ENCODE results near the gene NAV2. TPM values are rescaled to one million over a fixed set of nuclear protein-coding genes. Genes with fewer than 3 reads are reported as not detected.

The NAV2 gene
- total RNA-seq, 1 donor from 2014 or later: 31.4 TPM

DNA sequence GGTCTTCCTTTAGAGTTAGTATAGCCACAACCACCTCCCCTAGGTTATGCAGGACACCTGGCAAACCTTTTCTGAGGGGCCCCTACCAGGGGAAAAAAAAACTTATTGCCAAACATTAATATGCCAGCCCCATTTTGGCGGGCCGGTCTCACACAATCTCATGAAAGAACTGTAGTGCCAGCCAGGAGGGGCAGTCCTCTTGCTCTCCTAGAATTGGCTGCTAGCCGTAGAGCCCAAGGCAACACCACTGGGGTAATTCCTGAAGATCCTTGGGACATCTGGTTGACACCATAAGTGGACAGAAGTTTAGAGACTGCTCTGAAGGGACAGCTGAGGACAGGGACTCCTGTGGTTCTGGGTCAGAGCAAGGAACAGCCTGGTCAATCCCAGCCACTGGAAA lies 24.2 kb downstream of the NAV2 start:
- no peaks in the 10 kb centered on the region for H3K27me3 Mint-ChIP-seq (ENCODE audit: unreplicated experiment)
- DNase-seq (ENCODE audit: extremely low spot score, unreplicated experiment): no peak
- no peaks in the 10 kb centered on the region for H3K9me3 Mint-ChIP-seq (ENCODE audit: unreplicated experiment)
- TF ChIP-seq, protein P1, sequence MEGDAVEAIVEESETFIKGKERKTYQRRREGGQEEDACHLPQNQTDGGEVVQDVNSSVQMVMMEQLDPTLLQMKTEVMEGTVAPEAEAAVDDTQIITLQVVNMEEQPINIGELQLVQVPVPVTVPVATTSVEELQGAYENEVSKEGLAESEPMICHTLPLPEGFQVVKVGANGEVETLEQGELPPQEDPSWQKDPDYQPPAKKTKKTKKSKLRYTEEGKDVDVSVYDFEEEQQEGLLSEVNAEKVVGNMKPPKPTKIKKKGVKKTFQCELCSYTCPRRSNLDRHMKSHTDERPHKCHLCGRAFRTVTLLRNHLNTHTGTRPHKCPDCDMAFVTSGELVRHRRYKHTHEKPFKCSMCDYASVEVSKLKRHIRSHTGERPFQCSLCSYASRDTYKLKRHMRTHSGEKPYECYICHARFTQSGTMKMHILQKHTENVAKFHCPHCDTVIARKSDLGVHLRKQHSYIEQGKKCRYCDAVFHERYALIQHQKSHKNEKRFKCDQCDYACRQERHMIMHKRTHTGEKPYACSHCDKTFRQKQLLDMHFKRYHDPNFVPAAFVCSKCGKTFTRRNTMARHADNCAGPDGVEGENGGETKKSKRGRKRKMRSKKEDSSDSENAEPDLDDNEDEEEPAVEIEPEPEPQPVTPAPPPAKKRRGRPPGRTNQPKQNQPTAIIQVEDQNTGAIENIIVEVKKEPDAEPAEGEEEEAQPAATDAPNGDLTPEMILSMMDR (IDR thresholded peaks at IDR 0.05): no peak
- no peaks in the 10 kb centered on the region for H3K36me3 Mint-ChIP-seq (ENCODE audit: unreplicated experiment)
- no peak overlapping the region for H3K27ac Mint-ChIP-seq (ENCODE audit: unreplicated experiment)
- no peak overlapping the region for H3K4me3 Mint-ChIP-seq (ENCODE audit: unreplicated experiment)
- H3K4me1 Mint-ChIP-seq (ENCODE audit: unreplicated experiment): peaks cover 25% of the 10 kb centered on the region

DNA sequence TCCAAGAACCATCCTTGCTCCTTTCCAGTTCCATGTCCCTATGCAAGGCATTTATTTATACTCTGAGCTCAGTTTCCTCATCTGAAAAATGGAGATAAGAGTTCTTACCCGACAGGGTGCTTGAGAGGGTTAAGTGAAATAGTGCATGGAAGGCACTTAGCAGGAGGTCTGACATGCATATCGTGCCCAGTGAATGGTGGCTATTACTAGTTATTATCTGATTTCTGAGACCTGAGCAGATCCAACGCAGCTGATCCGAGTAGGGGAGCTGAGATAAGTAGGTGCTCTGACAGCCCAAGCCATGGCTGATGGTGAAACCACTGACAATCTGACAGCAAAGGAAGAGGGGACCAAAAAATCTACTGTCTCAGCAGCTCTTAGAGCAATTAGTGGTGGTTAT lies 24.9 kb downstream of the NAV2 start:
- Mint-ChIP-seq H3K4me3 (ENCODE audit: unreplicated experiment) (no peak overlapping the region), H3K9me3 (ENCODE audit: unreplicated experiment) (no peaks in the 10 kb centered on the region), H3K27me3 (ENCODE audit: unreplicated experiment) (no peaks in the 10 kb centered on the region), H3K36me3 (ENCODE audit: unreplicated experiment) (no peaks in the 10 kb centered on the region), H3K27ac (ENCODE audit: unreplicated experiment) (no peak overlapping the region), H3K4me1 (ENCODE audit: unreplicated experiment) (peaks cover 25% of the 10 kb centered on the region)
- TF ChIP-seq, protein P1 (IDR thresholded peaks at IDR 0.05): no peak
- DNase-seq (ENCODE audit: extremely low spot score, unreplicated experiment): no peak

DNA sequence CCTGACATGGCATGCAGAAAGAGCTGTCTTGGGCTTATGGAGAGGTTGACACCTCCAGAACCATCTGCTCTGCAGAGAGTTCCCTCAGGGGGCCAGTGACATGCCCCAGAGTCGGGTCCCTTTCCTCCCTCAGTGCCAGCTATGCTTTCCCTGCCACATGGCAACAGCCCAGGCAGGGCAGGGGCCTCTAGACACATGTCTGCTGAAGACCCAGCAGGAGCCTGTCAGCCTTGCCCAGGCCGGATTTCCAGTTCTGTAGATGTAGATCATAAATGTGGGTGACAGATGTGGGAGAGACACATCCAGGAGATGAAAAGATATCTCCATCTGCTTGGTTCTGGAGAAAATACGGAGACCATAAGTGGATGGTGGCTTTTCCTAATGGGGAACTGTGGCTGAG lies 25.5 kb downstream of the NAV2 start:
- Mint-ChIP-seq H3K4me1 (ENCODE audit: unreplicated experiment) (peaks cover 25% of the 10 kb centered on the region), H3K4me3 (ENCODE audit: unreplicated experiment) (no peak overlapping the region), H3K27ac (ENCODE audit: unreplicated experiment) (no peak overlapping the region), H3K36me3 (ENCODE audit: unreplicated experiment) (no peaks in the 10 kb centered on the region), H3K27me3 (ENCODE audit: unreplicated experiment) (no peaks in the 10 kb centered on the region), H3K9me3 (ENCODE audit: unreplicated experiment) (no peaks in the 10 kb centered on the region)
- TF ChIP-seq, protein P1 (IDR thresholded peaks at IDR 0.05): no peak
- DNase-seq (ENCODE audit: extremely low spot score, unreplicated experiment): no peak

DNA sequence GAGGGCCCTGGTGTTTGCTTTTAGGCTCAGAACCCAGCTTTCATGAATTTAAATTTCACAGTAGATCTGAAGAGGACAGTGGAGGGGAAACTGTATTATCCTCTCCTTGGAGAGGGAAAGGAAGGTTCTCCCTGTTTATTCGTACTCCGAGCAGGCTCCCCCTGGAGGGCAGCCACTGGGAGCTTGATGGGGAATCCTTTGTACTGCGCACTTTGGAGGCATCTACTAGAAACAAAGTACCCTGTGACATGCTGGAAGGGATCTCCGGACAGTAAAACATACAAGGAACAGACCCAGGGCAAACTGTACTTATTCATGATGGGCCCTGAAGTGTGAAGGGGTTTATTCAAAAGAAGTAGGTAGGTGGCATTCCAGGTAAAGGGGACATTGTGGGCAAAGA lies 27.2 kb downstream of the NAV2 start:
- TF ChIP-seq, protein P1 (IDR thresholded peaks at IDR 0.05): peak; percentile 46
- Mint-ChIP-seq H3K36me3 (ENCODE audit: unreplicated experiment) (no peaks in the 10 kb centered on the region), H3K4me1 (ENCODE audit: unreplicated experiment) (peaks cover 25% of the 10 kb centered on the region), H3K27me3 (ENCODE audit: unreplicated experiment) (no peaks in the 10 kb centered on the region), H3K27ac (ENCODE audit: unreplicated experiment) (peak overlapping the region; percentile 6), H3K4me3 (ENCODE audit: unreplicated experiment) (no peak overlapping the region), H3K9me3 (ENCODE audit: unreplicated experiment) (no peaks in the 10 kb centered on the region)
- no peak for DNase-seq (ENCODE audit: extremely low spot score, unreplicated experiment)

DNA sequence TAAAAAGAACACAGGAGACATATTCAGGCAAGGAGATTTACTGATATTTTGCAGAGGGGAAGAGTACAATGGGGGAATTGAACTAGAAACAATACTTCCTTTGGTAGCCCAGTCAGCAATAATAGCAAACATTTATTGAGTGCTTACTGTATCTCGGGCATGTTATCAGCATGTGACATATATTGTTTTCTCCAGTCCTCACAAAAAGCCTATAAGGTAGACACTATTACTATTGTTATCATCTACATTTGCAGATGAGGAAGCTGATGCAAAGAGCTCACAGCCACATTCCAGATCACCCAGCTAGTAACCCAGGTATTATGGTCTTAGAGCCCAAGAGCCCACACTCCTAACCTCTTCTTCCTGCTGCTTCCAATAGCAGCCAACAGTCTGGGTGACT lies 27.9 kb downstream of the NAV2 start:
- Mint-ChIP-seq H3K27me3 (ENCODE audit: unreplicated experiment) (no peaks in the 10 kb centered on the region), H3K9me3 (ENCODE audit: unreplicated experiment) (no peaks in the 10 kb centered on the region), H3K27ac (ENCODE audit: unreplicated experiment) (no peak overlapping the region), H3K4me3 (ENCODE audit: unreplicated experiment) (no peak overlapping the region), H3K36me3 (ENCODE audit: unreplicated experiment) (peaks cover 3% of the 10 kb centered on the region), H3K4me1 (ENCODE audit: unreplicated experiment) (peaks cover 20% of the 10 kb centered on the region)
- DNase-seq (ENCODE audit: extremely low spot score, unreplicated experiment): no peak
- TF ChIP-seq, protein P1 (IDR thresholded peaks at IDR 0.05): no peak

Measured in osteocyte (in vitro differentiated cells).